HCT116 (cell line): ENCODE results near the gene KLHL33.
A peak's percentile ranks its signal among the peaks of the same experiment; 100 is the strongest.

ENCODE experiments used
- ZNF274 ChIP-seq: fragments of 200-500 bp; sonication (Bioruptor generic); IDR thresholded peaks from 2 replicates; pipeline ENCODE4 v1.6.1; 2014; ENCODE audit warnings: mild to moderate bottlenecking, low read depth, low read length, inconsistent platforms
- TF ChIP-seq, protein P1 (sequence below): IDR thresholded peaks from 2 replicates; pipeline ENCODE4 v1.6.1; 2012

GRCh38 chr14:20469890-20470602 is 34.1 kb upstream of the KLHL33 start:
- TF ChIP-seq, protein P1, sequence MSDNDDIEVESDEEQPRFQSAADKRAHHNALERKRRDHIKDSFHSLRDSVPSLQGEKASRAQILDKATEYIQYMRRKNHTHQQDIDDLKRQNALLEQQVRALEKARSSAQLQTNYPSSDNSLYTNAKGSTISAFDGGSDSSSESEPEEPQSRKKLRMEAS = peak; percentile 45
- TF ChIP-seq ZNF274 = no peak
